GM12874 (cell line): ENCODE results near the gene CFAP221.
A peak's percentile ranks its signal among the peaks of the same experiment; 100 is the strongest.

ENCODE experiments used
- CTCF ChIP-seq: IDR thresholded peaks from 2 replicates; pipeline ENCODE4 v1.5.1; 2011; ENCODE audit warnings: low read depth, mild to moderate bottlenecking, control low read depth, low read length, moderate library complexity; ENCODE audit not compliant: insufficient read depth

Gene CFAP221

GRCh38 chr2:119702918-119703401, 158.7 kb downstream of the CFAP221 start:
- TF ChIP-seq CTCF = peak; percentile 97

GRCh38 chr2:119703526-119703925, 159.3 kb downstream of the CFAP221 start:
- TF ChIP-seq CTCF = no peak

GRCh38 chr2:119704670-119705120, 160.4 kb downstream of the CFAP221 start:
- no peak for TF ChIP-seq CTCF

- TF ChIP-seq CTCF = no peak
These were observed 162.0 kb downstream of the CFAP221 start for GRCh38 chr2:119706221-119706620.
